HG02588 (cell line): Measurements from ENCODE around the gene VGF.
"Not testable (repeated sequence)": the region's sequence is repeated elsewhere in the genome, so short reads cannot be mapped to it uniquely, and the experiment has no call there.

ENCODE experiments used
- ATAC-seq: cut with Tn5 transposase; IDR thresholded peaks from one replicate; pipeline ENCODE4 v1.9.1; 2021; ENCODE audit warnings: mild to moderate bottlenecking, moderate library complexity; ENCODE audit not compliant: unreplicated experiment

Gene VGF

GRCh38 chr7:101120315-101120714, 45.1 kb downstream of the VGF start:
- no peak for ATAC-seq

GRCh38 chr7:101119876-101120275, 45.5 kb downstream of the VGF start:
- ATAC-seq: no peak

GRCh38 chr7:101118856-101119255, 46.5 kb downstream of the VGF start:
- no peak for ATAC-seq

- ATAC-seq: no peak
Observed at GRCh38 chr7:101116898-101117297, 48.5 kb downstream of the VGF start.

- ATAC-seq: no peak
Observed at GRCh38 chr7:101115215-101115614, 50.2 kb downstream of the VGF start.

- no peak for ATAC-seq
Observed at GRCh38 chr7:101114492-101114891, 50.9 kb downstream of the VGF start.

- ATAC-seq: no peak
Observed at GRCh38 chr7:101113836-101114235, 51.5 kb downstream of the VGF start.

GRCh38 chr7:101113140-101113539, 52.2 kb downstream of the VGF start:
- not testable (repeated sequence) for ATAC-seq
